WTC11 (cell line): ENCODE measurements around the gene ALLC. TPM values are rescaled to one million over a fixed set of nuclear protein-coding genes. Genes with fewer than 3 reads are reported as not detected.

ENCODE experiments used
- ATAC-seq: fragments of 200-7000 bp; cut with Tn5 transposase; 2 replicates; pipeline ENCODE4 v1.10.0; 2021; ENCODE audit warnings: mild to moderate bottlenecking, moderate library complexity
- CTCF ChIA-PET: fragments of 300-600 bp; sonication (Branson Sonifier 250); formaldehyde crosslinking; loops from one replicate; lab custom pipeline; 2021; ENCODE audit warnings: antibody characterized with exemption; lab: Charles Lee
- POLR2A ChIA-PET: fragments of 350-600 bp; sonication (Branson Sonifier 250); formaldehyde crosslinking; loops from one replicate; lab custom pipeline; 2021; ENCODE audit warnings: antibody characterized with exemption; lab: Charles Lee
- DNase-seq: peaks from one replicate; pipeline ENCODE4 v3.0.0; 2021; ENCODE audit warnings: low spot score
- H3K27ac Mint-ChIP-seq: 2 replicates; pipeline ENCODE4 v1.8.0; 2021; ENCODE audit warnings: mixed read lengths
- H3K27me3 Mint-ChIP-seq: 2 replicates; pipeline ENCODE4 v1.8.0; 2021; ENCODE audit warnings: low read depth, mild to moderate bottlenecking, moderate library complexity, mixed read lengths
- H3K36me3 Mint-ChIP-seq: 2 replicates; pipeline ENCODE4 v1.8.0; 2021; ENCODE audit warnings: mixed read lengths
- H3K4me1 Mint-ChIP-seq: 2 replicates; pipeline ENCODE4 v1.8.0; 2022; ENCODE audit warnings: mixed read lengths
- H3K4me3 Mint-ChIP-seq: 2 replicates; pipeline ENCODE4 v1.8.0; 2021; ENCODE audit warnings: mild to moderate bottlenecking, moderate library complexity, mixed read lengths
- H3K9me3 Mint-ChIP-seq: 2 replicates; pipeline ENCODE4 v1.8.0; 2021; ENCODE audit warnings: mixed read lengths
- CREB1 ChIP-seq: sonication (generic); formaldehyde crosslinking; IDR thresholded peaks from 2 replicates; pipeline ENCODE4 v1.8.0; 2023; ENCODE audit warnings: mild to moderate bottlenecking, missing genetic modification reagents
- IRF2 ChIP-seq: sonication (generic); formaldehyde crosslinking; IDR thresholded peaks from 2 replicates; pipeline ENCODE4 v1.8.0; 2022; ENCODE audit warnings: low read depth, missing genetic modification reagents, borderline replicate concordance
- JUN ChIP-seq: sonication (generic); formaldehyde crosslinking; IDR thresholded peaks from 2 replicates; pipeline ENCODE4 v1.8.0; 2023; ENCODE audit warnings: mild to moderate bottlenecking, missing genetic modification reagents
- NR3C1 ChIP-seq: sonication (generic); formaldehyde crosslinking; conservative IDR thresholded peaks from 2 replicates; pipeline ENCODE4 v1.8.1; 2023; ENCODE audit warnings: low read depth, mild to moderate bottlenecking, missing genetic modification reagents
- RELA ChIP-seq: sonication (generic); formaldehyde crosslinking; IDR thresholded peaks from 2 replicates; pipeline ENCODE4 v1.8.1; 2022; ENCODE audit warnings: missing genetic modification reagents, mild to moderate bottlenecking, borderline replicate concordance
- RORB ChIP-seq: fragments of 250-450 bp; sonication (Bioruptor Pico); IDR thresholded peaks from 2 replicates; pipeline ENCODE4 v1.9.0; 2021; ENCODE audit warnings: mild to moderate bottlenecking
- SMAD3 ChIP-seq: sonication (generic); formaldehyde crosslinking; IDR thresholded peaks from 2 replicates; pipeline ENCODE4 v1.8.0; 2022; ENCODE audit warnings: missing genetic modification reagents, mild to moderate bottlenecking, borderline replicate concordance
- SOX15 ChIP-seq: fragments of 250-450 bp; sonication (Bioruptor Pico); IDR thresholded peaks from 2 replicates; pipeline ENCODE4 v1.9.0; 2021; ENCODE audit warnings: mild to moderate bottlenecking
- SP1 ChIP-seq: sonication (generic); formaldehyde crosslinking; conservative IDR thresholded peaks from 2 replicates; pipeline ENCODE4 v1.8.1; 2022; ENCODE audit warnings: missing genetic modification reagents
- ZNF219 ChIP-seq: sonication (generic); formaldehyde crosslinking; IDR thresholded peaks from 2 replicates; pipeline ENCODE4 v1.8.0; 2023; ENCODE audit warnings: missing genetic modification reagents, mild to moderate bottlenecking, borderline replicate concordance
- total RNA-seq: library from RNA; stranded (reverse); gene quantifications from 3 replicates; pipeline ENCODE4 v1.2.3, GENCODE V29; 2021
- TF ChIP-seq, protein P1 (sequence below): sonication (generic); formaldehyde crosslinking; IDR thresholded peaks from 2 replicates; pipeline ENCODE4 v1.8.1; 2023; ENCODE audit warnings: mild to moderate bottlenecking, moderate library complexity, missing genetic modification reagents
- TF ChIP-seq, protein P2 (sequence below): sonication (generic); formaldehyde crosslinking; IDR thresholded peaks from 2 replicates; pipeline ENCODE4 v1.8.1; 2023; ENCODE audit warnings: mild to moderate bottlenecking, missing genetic modification reagents
- TF ChIP-seq, protein P3 (sequence below): sonication (generic); formaldehyde crosslinking; conservative IDR thresholded peaks from 2 replicates; pipeline ENCODE4 v1.8.1; 2022; ENCODE audit warnings: mild to moderate bottlenecking, missing genetic modification reagents
- TF ChIP-seq, protein P4 (sequence below): fragments of 250-450 bp; sonication (Bioruptor Pico); IDR thresholded peaks from 2 replicates; pipeline ENCODE4 v1.9.0; 2021; ENCODE audit warnings: moderate library complexity, mild to moderate bottlenecking, inconsistent platforms, borderline replicate concordance
- TF ChIP-seq, protein P5 (sequence below): sonication (generic); formaldehyde crosslinking; IDR thresholded peaks from 2 replicates; pipeline ENCODE4 v1.8.0; 2022; ENCODE audit warnings: mild to moderate bottlenecking, missing genetic modification reagents
- TF ChIP-seq, protein P6 (sequence below): sonication (generic); formaldehyde crosslinking; IDR thresholded peaks from 2 replicates; pipeline ENCODE4 v1.8.0; 2022; ENCODE audit warnings: mild to moderate bottlenecking, missing genetic modification reagents
- TF ChIP-seq, protein P7 (sequence below): fragments of 250-450 bp; sonication (Bioruptor Pico); IDR thresholded peaks from 2 replicates; pipeline ENCODE4 v1.9.0; 2021; ENCODE audit warnings: mild to moderate bottlenecking

The ALLC gene
- total RNA-seq, 1 experiment from 2014 or later, result not detected

DNA sequence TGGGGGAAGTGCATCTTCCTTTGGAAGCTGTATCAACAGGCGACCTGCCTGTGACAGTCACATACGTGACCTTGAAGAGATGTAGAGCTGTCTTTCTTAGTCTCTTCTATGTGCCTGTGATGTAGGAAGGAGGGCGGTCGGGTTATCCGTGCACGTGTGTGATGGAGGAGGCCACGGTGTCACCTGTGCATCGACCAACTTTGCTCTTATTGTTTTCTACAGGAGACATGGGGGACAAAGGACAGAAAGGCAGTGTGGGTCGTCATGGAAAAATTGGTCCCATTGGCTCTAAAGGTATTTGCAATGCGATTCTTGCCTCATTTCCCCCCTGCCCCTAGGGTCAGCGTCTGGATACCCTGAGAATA, 20.7 kb upstream of the ALLC start:
- Mint-ChIP-seq H3K36me3 (no peaks in the 10 kb centered on the region), H3K4me3 (no peak overlapping the region), H3K27me3 (no peaks in the 10 kb centered on the region), H3K9me3 (no peaks in the 10 kb centered on the region), H3K4me1 (0 out of 2 replicates have a peak, but pooled peaks cover 8% of the 10 kb centered on the region), H3K27ac (no peak overlapping the region)
- DNase-seq (peak; percentile 2), ATAC-seq (no peak)
- TF ChIP-seq, protein P1, sequence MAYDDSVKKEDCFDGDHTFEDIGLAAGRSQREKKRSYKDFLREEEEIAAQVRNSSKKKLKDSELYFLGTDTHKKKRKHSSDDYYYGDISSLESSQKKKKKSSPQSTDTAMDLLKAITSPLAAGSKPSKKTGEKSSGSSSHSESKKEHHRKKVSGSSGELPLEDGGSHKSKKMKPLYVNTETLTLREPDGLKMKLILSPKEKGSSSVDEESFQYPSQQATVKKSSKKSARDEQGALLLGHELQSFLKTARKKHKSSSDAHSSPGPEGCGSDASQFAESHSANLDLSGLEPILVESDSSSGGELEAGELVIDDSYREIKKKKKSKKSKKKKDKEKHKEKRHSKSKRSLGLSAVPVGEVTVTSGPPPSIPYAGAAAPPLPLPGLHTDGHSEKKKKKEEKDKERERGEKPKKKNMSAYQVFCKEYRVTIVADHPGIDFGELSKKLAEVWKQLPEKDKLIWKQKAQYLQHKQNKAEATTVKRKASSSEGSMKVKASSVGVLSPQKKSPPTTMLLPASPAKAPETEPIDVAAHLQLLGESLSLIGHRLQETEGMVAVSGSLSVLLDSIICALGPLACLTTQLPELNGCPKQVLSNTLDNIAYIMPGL, result no peak
- TF ChIP-seq, protein P2, sequence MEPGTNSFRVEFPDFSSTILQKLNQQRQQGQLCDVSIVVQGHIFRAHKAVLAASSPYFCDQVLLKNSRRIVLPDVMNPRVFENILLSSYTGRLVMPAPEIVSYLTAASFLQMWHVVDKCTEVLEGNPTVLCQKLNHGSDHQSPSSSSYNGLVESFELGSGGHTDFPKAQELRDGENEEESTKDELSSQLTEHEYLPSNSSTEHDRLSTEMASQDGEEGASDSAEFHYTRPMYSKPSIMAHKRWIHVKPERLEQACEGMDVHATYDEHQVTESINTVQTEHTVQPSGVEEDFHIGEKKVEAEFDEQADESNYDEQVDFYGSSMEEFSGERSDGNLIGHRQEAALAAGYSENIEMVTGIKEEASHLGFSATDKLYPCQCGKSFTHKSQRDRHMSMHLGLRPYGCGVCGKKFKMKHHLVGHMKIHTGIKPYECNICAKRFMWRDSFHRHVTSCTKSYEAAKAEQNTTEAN (CRISPR knock-in tag), result no peak
- TF ChIP-seq CREB1 (CRISPR knock-in tag) (no peak), NR3C1 (no peak), RORB (CRISPR knock-in tag) (no peak), IRF2 (CRISPR knock-in tag) (no peak)
- TF ChIP-seq, protein P3, sequence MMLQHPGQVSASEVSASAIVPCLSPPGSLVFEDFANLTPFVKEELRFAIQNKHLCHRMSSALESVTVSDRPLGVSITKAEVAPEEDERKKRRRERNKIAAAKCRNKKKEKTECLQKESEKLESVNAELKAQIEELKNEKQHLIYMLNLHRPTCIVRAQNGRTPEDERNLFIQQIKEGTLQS (CRISPR knock-in tag), result no peak
- ChIA-PET POLR2A (no interaction called here), CTCF (interaction anchor here (1.1 kb wide), 1 partner anchor 8 kb away, joined by 4 read pairs; no protein-coding TSS in a partner anchor)

DNA sequence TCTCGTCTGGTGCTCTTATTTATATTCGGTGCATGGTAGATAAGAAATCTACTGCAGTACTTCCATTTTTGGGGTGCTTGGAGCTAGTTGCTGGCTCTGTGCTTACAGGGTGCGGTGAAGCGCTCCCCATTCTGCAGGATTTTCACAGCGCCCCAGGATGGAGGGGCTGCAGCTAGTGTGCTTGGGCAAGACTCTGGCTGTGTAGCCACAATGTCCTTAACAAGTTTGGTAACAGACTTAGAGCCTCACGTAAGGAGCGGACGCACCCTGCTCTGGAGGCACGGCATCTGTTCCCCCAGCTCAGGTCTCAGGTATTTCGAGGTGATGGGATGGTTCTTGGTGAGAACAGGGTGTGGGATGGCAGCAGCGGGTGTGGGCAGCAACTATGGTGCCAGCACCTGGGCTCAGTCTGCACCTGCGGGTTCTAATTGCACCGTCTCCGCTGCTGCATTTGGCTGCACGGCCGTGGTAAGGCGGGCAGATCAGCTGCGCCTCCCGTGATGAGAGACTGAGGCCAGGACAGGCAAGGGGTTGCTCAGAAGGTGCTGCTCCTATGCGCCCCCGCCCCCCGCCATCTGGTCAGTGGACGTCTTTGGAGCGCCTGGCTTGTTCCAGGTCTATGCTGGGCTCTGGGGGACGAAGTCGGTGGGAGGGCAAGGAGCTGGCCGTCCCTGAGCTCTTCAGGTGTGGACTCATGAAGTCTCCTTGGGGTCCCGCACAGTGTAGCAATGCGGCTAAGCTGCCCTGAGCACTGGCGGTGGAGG, 20.1 kb upstream of the ALLC start:
- DNase-seq, result no peak
- Mint-ChIP-seq H3K27ac (no peak overlapping the region), H3K27me3 (no peaks in the 10 kb centered on the region), H3K9me3 (no peaks in the 10 kb centered on the region), H3K36me3 (no peaks in the 10 kb centered on the region), H3K4me3 (no peak overlapping the region), H3K4me1 (0 out of 2 replicates have a peak, but pooled peaks cover 8% of the 10 kb centered on the region)
- ChIA-PET POLR2A (no interaction called here), CTCF (interaction anchor here (1.1 kb wide), 2 partner anchors 9 to 12 kb away, joined by 4 to 5 read pairs; no protein-coding TSS in a partner anchor)
- TF ChIP-seq SP1, result no peak
- TF ChIP-seq, protein P4, sequence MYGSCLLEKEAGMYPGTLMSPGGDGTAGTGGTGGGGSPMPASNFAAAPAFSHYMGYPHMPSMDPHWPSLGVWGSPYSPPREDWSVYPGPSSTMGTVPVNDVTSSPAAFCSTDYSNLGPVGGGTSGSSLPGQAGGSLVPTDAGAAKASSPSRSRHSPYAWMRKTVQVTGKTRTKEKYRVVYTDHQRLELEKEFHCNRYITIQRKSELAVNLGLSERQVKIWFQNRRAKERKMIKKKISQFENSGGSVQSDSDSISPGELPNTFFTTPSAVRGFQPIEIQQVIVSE (CRISPR knock-in tag), result no peak
- TF ChIP-seq, protein P3 (CRISPR knock-in tag), result no peak
- no peak for TF ChIP-seq JUN
- TF ChIP-seq, protein P5, sequence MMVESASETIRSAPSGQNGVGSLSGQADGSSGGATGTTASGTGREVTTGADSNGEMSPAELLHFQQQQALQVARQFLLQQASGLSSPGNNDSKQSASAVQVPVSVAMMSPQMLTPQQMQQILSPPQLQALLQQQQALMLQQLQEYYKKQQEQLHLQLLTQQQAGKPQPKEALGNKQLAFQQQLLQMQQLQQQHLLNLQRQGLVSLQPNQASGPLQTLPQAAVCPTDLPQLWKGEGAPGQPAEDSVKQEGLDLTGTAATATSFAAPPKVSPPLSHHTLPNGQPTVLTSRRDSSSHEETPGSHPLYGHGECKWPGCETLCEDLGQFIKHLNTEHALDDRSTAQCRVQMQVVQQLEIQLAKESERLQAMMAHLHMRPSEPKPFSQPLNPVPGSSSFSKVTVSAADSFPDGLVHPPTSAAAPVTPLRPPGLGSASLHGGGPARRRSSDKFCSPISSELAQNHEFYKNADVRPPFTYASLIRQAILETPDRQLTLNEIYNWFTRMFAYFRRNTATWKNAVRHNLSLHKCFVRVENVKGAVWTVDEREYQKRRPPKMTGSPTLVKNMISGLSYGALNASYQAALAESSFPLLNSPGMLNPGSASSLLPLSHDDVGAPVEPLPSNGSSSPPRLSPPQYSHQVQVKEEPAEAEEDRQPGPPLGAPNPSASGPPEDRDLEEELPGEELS, result no peak
- no peak for TF ChIP-seq SOX15
- TF ChIP-seq, protein P6, sequence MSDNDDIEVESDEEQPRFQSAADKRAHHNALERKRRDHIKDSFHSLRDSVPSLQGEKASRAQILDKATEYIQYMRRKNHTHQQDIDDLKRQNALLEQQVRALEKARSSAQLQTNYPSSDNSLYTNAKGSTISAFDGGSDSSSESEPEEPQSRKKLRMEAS (CRISPR knock-in tag), result no peak
- no peak for TF ChIP-seq IRF2 (CRISPR knock-in tag)
- TF ChIP-seq RELA (CRISPR knock-in tag), result no peak
- no peak for TF ChIP-seq ZNF219 (CRISPR knock-in tag)
- TF ChIP-seq, protein P7, sequence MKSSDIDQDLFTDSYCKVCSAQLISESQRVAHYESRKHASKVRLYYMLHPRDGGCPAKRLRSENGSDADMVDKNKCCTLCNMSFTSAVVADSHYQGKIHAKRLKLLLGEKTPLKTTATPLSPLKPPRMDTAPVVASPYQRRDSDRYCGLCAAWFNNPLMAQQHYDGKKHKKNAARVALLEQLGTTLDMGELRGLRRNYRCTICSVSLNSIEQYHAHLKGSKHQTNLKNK (CRISPR knock-in tag), result no peak
- no peak for TF ChIP-seq SMAD3 (CRISPR knock-in tag)
- no peak for ATAC-seq
